Bronchial epithelial cell (primary cell): Measurements from ENCODE around the gene ENC1. TPM values are rescaled to one million over a fixed set of nuclear protein-coding genes. Genes with fewer than 3 reads are reported as not detected.
A peak's percentile ranks its signal among the peaks of the same experiment; 100 is the strongest.

Experiments used
- DNase-seq: peaks from one replicate; pipeline ENCODE4 v3.0.0-alpha.2; 2010; ENCODE audit warnings: low read depth
- FAIRE-seq: peaks from 2 replicates; lab custom pipeline; 2011; peaks lifted over from hg19 to GRCh38; lab: Jason Lieb, UNC
- H3K27me3 ChIP-seq: 2 replicates; pipeline ENCODE4 v1.5.1; 2011; ENCODE audit warnings: low read length; ENCODE audit not compliant: control insufficient read depth, insufficient read depth
- H3K36me3 ChIP-seq: 2 replicates; pipeline ENCODE4 v1.5.1; 2011; ENCODE audit warnings: low read length; ENCODE audit not compliant: control insufficient read depth, insufficient read depth
- H3K4me3 ChIP-seq: 2 replicates; pipeline ENCODE4 v1.5.1; 2011; ENCODE audit warnings: mild to moderate bottlenecking, low read depth, low read length, control low read depth
- total RNA-seq: library from RNA; depleted of rRNA; stranded (reverse); fragments of >200 nt; gene quantifications from 2 replicates; pipeline ENCODE4 v1.2.1, GENCODE V29; 2014
- TF ChIP-seq, protein P1 (sequence below): IDR thresholded peaks from 2 replicates; pipeline ENCODE4 v1.5.1; 2011; ENCODE audit warnings: mild to moderate bottlenecking, moderate library complexity, low read length, control low read depth, inconsistent platforms; ENCODE audit not compliant: insufficient read depth, severe bottlenecking

ENC1 gene
- total RNA-seq, 1 donor from 2014 or later = 3.9 TPM

DNA sequence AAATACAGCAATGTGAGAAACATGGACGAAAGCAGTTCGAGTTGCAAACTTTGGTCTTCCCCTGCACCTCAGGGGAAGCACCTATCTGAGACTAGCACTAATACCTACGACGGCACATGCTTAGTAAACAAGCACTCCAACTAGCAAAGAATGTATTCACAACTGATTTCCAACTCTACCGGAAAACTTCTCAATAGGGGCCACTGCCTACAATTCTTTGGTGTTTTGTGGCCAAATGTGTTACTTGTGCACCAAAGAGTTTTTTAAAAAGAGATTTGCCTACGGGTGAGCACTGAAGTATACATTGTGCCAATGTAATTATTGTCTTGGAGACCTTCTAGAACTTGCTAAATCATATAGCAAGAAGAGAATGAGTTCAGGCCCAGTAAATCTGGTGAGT is 12.2 kb downstream of the ENC1 start:
- DNase-seq = no peak
- Histone ChIP-seq H3K36me3 (no peaks in the 10 kb centered on the region), H3K4me3 (no peak overlapping the region), H3K27me3 (no peaks in the 10 kb centered on the region)
- FAIRE-seq = no peak
- TF ChIP-seq, protein P1, sequence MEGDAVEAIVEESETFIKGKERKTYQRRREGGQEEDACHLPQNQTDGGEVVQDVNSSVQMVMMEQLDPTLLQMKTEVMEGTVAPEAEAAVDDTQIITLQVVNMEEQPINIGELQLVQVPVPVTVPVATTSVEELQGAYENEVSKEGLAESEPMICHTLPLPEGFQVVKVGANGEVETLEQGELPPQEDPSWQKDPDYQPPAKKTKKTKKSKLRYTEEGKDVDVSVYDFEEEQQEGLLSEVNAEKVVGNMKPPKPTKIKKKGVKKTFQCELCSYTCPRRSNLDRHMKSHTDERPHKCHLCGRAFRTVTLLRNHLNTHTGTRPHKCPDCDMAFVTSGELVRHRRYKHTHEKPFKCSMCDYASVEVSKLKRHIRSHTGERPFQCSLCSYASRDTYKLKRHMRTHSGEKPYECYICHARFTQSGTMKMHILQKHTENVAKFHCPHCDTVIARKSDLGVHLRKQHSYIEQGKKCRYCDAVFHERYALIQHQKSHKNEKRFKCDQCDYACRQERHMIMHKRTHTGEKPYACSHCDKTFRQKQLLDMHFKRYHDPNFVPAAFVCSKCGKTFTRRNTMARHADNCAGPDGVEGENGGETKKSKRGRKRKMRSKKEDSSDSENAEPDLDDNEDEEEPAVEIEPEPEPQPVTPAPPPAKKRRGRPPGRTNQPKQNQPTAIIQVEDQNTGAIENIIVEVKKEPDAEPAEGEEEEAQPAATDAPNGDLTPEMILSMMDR = no peak

DNA sequence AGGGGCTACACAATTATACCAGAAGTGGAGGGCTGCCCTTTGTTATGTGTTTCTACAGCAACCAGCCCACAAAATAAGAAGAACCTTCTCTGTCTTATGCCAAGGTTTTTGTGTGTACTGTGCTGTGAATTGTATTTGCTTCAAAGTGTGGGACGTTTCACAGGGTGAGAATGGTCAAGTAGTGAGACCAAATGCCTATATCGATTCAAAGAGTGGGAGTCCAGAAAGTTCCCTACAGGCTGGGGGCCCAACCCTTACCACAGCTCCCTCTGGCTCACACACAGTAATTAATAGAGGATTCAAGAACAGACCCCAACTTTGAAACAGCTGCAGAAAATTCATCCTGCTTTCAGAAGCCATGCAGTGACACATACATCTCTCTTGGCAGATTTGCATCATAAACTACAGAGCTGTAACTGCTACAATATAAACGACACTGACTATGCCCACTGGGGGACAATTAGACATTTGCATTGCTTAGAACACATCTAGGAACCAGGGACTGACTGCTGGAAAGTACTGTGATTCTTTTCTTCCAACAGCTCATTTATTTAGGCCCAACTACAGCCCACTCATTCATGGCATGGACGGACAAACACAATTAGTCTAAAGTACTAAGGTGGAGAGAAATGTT is 12.8 kb downstream of the ENC1 start:
- Histone ChIP-seq H3K27me3 (no peaks in the 10 kb centered on the region), H3K4me3 (no peak overlapping the region), H3K36me3 (no peaks in the 10 kb centered on the region)
- FAIRE-seq (no peak), DNase-seq (no peak)
- TF ChIP-seq, protein P1 = no peak

DNA sequence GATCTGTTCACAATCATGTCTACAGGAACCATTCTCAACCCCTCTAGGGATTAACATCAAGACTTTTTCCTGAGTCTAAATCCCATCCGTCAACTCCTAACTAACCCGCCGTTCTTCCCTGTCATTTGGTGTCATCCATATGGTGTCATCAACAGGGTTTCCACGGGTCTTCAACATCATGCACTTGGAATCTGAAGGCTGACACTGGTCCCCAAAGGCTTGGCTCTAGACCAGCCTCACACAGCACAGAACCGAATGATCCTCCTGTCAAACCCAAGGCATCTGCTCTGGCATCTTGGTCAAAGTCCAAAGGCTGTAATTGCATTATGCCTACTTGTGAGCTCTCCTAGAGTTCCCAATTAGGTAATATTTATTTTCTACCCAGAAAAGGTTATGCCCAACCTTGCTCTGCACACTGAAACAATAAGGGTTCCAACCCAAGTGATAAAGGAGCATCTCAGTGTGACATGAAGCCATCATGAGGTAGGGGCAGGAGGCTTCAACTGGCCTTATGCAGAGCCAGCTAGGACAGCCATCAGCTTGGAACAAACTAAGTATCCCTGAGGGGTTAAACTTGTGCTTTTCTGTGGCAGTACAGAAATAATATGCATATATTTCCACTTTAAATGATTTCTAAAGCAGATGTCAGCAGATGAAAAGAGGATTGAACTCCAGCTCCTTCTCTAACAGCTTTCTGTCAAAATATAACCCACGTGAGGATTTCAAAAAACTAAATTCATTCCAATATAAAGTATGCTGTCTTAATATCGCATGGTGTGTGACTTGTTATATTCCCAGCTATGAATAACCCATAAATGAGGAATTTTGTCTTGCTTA is 13.9 kb downstream of the ENC1 start:
- Histone ChIP-seq H3K36me3 (no peaks in the 10 kb centered on the region), H3K4me3 (no peak overlapping the region), H3K27me3 (no peaks in the 10 kb centered on the region)
- DNase-seq = no peak
- TF ChIP-seq, protein P1 = no peak
- FAIRE-seq = no peak

DNA sequence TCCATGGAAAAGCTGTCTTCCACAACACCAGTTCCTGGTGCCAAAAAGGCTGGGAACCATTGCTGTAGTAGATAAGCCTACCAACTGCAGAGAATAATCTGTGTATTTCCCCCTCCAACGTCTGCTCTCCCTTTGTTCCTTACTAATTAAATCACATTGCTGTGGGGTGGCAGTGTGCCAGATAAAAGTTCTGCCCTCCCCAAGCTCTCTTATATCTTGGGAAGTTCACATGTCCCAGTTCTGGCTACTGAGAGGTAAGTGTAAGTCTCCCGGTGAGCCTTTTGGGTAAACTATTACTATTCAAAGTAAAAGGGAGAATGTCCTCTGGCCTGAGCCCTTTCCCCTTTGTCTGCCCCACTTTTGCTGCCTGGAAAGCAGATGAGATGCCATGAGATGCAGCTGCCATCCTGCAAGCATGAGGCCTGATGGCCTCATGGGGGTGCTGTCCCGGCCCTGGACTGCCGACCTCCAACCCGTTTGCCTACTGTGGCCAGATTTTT is 14.7 kb downstream of the ENC1 start:
- no peak overlapping the region for H3K4me3 ChIP-seq
- H3K36me3 ChIP-seq = no peaks in the 10 kb centered on the region
- no peak for DNase-seq
- H3K27me3 ChIP-seq = no peaks in the 10 kb centered on the region
- TF ChIP-seq, protein P1 = no peak
- no peak for FAIRE-seq

DNA sequence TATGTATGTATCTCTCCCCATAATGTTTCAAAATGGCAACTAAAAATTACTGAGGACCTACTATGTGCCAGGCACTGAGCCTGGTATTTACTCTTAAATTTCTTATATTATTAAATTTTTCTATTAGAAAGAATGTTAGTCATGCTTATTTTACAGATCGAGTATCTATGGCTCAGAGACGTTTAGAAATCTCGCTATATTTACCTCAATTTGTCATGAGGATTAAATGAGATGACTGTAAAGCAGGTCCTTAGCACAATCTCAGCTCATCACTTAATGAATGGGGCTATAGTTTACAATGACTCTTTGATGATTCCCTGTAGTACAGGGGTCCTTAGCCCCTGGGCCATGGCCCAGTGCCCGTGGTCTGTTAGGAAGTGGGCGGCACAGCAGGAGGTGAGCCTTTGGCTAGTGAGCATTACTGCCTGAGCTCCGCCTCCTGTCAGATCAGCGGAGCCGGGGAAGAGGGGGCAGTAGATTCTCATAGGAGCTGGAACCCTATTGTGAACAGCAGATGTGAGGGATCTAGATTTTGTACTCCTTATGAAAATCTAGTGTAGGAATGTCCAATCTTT is 15.5 kb downstream of the ENC1 start:
- DNase-seq (peak; percentile 59), FAIRE-seq (no peak)
- no peak overlapping the region for H3K4me3 ChIP-seq
- no peaks in the 10 kb centered on the region for H3K36me3 ChIP-seq
- TF ChIP-seq, protein P1 = no peak
- no peaks in the 10 kb centered on the region for H3K27me3 ChIP-seq
